ENCODE measurements around the gene ELAC2.

The ELAC2 gene

DNA sequence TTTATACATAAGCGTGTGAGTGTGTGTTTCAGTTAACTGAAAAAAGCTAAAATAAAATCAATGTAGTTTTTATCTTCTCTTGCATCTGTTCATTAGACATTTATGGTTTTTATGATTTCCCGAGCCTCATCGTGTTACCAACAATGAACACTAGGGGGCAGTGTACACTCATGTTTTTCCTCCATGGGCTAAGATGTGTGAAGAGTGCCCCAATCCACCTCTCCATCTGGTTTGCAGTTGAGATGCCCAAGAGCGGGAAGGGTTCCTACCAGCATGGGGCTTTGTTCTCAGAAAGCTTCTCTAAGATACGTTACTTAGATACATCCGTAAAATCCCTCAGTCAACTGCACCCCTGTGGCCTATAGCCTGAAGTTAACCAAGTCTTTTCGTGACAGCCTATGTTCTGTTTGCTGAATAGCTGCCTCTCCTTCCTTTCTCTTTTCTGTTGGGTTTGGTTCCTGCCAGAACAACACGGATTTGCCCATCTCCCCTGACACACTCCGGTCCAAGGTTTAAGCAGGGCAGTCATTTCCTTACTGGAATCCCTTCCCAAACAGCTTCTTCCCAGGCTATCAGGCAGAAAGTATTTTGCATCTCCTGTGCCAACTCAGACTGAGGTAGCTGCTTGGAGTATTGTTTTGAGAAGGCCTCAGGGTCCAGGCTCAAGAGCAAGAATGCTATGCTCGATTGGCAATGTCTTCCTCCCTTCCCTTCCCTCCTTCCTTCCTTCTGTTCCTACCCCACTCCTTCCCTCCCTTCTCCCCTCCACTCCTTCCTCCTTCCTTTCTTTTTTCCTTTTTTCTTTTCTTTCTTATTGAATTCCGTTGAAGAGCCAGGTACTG lies 12.9 kb upstream of the ELAC2 start:
- CTCF ChIA-PET: interaction anchor here (0.7 to 5.9 kb wide), 14 partner anchors 9 to 57 kb away, joined by 3 to 74 read pairs (median 3); partner anchors contain the start of gene ELAC2
- Mint-ChIP-seq H3K27ac (no peak overlapping the region), H3K9me3 (peaks cover 3% of the 10 kb centered on the region), H3K4me3 (no peak overlapping the region), H3K27me3 (peaks cover 15% of the 10 kb centered on the region), H3K36me3 (no peaks in the 10 kb centered on the region), H3K4me1 (peaks cover 16% of the 10 kb centered on the region)
- peak; percentile 55 for DNase-seq

GRCh38 chr17:13030056-13030455 lies 12.2 kb upstream of the ELAC2 start:
- Mint-ChIP-seq H3K36me3 (no peaks in the 10 kb centered on the region), H3K27me3 (peaks cover 18% of the 10 kb centered on the region), H3K4me3 (no peak overlapping the region), H3K9me3 (no peaks in the 10 kb centered on the region), H3K4me1 (peaks cover 16% of the 10 kb centered on the region), H3K27ac (no peak overlapping the region)
- CTCF ChIA-PET: interaction anchor here (0.8 to 5.9 kb wide), 7 partner anchors 9 to 37 kb away, joined by 3 to 74 read pairs (median 4); partner anchors contain the start of gene ELAC2
- no peak for DNase-seq

DNA sequence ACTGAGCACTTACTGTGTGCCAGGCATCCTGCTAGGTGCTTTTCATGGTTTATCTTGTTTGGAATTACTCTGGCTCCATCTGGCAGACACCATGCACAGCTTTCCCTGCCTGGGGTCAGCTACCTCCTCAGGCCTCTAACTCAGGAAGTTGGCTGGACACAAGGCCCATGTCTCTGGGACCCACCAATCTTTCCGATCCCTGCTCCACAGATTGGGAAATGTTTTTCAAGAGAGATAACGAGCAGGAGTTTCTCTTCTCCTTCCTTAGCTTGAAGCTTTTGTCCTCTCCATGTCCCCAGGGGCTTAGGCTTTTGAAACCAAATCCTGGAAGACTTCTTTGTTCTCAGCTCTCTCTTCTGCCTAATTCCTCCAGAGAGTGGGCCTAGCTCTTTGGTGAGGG lies 11.5 kb upstream of the ELAC2 start:
- Mint-ChIP-seq H3K9me3 (no peaks in the 10 kb centered on the region), H3K4me1 (peaks cover 19% of the 10 kb centered on the region), H3K27ac (no peak overlapping the region), H3K36me3 (no peaks in the 10 kb centered on the region), H3K4me3 (no peak overlapping the region), H3K27me3 (peaks cover 23% of the 10 kb centered on the region)
- DNase-seq: no peak
- CTCF ChIA-PET: interaction anchor here (0.5 to 5.9 kb wide), 5 partner anchors 10 to 716 kb away, joined by 3 to 74 read pairs (median 8); partner anchors contain the start of gene ELAC2

DNA sequence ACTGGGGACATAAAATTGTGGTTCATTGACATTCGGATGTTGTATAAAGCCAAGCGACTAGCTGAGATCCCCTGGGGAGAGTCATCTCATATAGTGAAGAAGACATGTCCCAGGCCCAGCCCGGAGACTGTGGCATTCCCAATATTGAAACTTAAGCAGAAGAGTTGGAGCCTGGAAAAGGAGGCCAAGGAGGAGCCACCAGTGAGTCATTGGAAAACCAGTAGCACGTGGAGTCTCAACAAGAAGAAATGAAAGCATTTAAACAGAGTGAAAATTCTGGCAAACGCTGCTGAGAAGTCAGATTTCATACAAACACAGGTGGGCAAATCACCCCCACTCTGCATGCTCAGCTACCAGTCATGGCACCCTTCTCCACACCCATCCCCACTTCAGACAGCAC lies 9.4 kb upstream of the ELAC2 start:
- CTCF ChIA-PET: interaction anchor here (0.6 to 0.9 kb wide), 2 partner anchors 9 to 10 kb away, joined by 4 to 5 read pairs; partner anchors contain the start of gene ELAC2
- Mint-ChIP-seq H3K4me3 (no peak overlapping the region), H3K27me3 (peaks cover 25% of the 10 kb centered on the region), H3K27ac (no peak overlapping the region), H3K4me1 (peaks cover 20% of the 10 kb centered on the region), H3K9me3 (no peaks in the 10 kb centered on the region), H3K36me3 (no peaks in the 10 kb centered on the region)
- no peak for DNase-seq

- Mint-ChIP-seq H3K36me3 (no peaks in the 10 kb centered on the region), H3K4me3 (no peak overlapping the region), H3K27ac (no peak overlapping the region), H3K9me3 (no peaks in the 10 kb centered on the region), H3K27me3 (peaks cover 25% of the 10 kb centered on the region), H3K4me1 (peaks cover 9% of the 10 kb centered on the region)
- DNase-seq: no peak
- CTCF ChIA-PET: interaction anchor here (1.5 kb wide), 1 partner anchor 17 kb away, joined by 4 read pairs; no protein-coding TSS in a partner anchor
These were observed 7.9 kb upstream of the ELAC2 start for GRCh38 chr17:13025687-13026086.

DNA sequence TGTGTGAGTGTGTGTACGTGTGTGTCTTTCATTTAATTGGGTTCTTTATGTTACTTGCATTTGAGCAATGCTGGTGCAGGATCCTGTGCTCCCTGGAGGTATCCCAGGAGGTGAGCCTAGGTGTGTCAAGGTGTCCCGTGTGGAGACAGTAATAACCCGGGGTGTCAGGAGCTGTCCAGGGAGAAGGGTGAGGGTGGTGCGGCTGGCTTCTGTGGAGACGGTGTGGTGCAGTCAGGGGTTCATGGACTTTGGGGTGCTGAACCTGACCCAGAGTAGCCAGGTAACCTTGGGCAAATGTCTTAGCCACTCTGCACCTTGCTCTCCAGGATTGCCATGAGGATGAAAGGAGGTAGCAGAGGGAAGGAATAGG lies 7.4 kb upstream of the ELAC2 start:
- CTCF ChIA-PET: interaction anchor here (1.5 kb wide), 1 partner anchor 16 kb away, joined by 4 read pairs; no protein-coding TSS in a partner anchor
- no peak overlapping the region for H3K27ac Mint-ChIP-seq
- no peak for DNase-seq
- H3K4me1 Mint-ChIP-seq: peaks cover 5% of the 10 kb centered on the region
- H3K9me3 Mint-ChIP-seq: no peaks in the 10 kb centered on the region
- no peak overlapping the region for H3K4me3 Mint-ChIP-seq
- no peaks in the 10 kb centered on the region for H3K36me3 Mint-ChIP-seq
- peaks cover 25% of the 10 kb centered on the region for H3K27me3 Mint-ChIP-seq

DNA sequence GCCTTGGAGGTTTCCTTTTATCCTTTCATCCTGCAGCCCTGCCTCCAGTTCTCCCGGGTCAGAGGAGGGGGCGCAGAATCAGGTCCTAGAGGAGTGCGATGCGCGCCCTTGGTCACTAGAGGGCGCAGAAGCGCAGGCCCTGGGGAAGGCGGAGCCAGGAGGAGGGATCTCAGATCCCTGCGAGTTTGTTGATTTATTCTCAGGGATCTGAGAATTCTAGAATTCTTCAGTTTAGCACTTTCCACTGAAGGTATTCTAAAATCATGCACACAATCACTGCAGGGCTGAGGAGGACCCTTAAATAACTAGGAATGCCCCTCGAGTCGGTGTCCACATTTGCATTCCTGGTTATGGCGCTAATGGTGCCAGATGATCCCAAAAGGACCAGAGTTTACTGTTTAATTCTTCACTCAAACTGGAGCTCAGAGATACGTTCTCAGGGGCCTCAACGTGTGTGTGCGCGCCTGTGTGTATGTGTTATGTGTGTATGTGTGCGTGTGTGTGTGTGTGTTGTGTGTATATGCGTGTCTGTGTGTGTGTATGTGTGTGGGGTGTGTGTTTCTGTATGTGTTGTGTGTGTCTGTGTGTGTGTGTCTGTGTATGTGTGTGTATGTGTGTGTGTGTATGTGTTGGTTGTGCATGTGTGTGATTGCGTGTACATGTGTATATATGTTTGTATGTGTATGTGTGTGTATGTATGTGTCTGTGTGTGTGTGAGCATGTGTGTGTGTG lies 6.9 kb upstream of the ELAC2 start:
- H3K27me3 Mint-ChIP-seq: peaks cover 25% of the 10 kb centered on the region
- CTCF ChIA-PET: interaction anchor here (0.6 to 1.5 kb wide), 2 partner anchors 16 to 1172 kb away, joined by 3 to 4 read pairs; no protein-coding TSS in a partner anchor
- no peaks in the 10 kb centered on the region for H3K36me3 Mint-ChIP-seq
- H3K4me1 Mint-ChIP-seq: peaks cover 5% of the 10 kb centered on the region
- no peak overlapping the region for H3K27ac Mint-ChIP-seq
- no peak overlapping the region for H3K4me3 Mint-ChIP-seq
- H3K9me3 Mint-ChIP-seq: no peaks in the 10 kb centered on the region
- DNase-seq: peak; percentile 68

DNA sequence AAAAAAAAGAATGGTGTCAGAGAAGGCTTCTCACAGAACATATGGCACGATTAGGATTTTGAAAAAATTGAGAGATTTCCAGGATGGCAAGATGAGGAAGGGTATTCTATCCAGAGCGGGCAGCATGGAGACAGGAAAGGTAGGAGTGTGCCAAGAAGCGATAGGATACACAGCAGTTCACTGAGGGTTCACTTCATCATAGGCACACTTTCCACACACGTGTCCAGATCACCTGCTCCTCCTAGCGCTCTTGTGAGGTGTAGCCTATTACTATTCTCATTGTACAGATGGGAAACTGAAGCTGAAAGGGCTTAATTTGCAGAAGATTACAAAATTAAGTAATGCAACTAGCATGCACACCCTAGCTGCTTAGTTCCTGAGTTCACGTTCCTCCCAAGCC lies 6.2 kb upstream of the ELAC2 start:
- CTCF ChIA-PET: interaction anchor here (1.0 to 1.1 kb wide), 2 partner anchors 11 to 15 kb away, joined by 3 to 4 read pairs; no protein-coding TSS in a partner anchor

DNA sequence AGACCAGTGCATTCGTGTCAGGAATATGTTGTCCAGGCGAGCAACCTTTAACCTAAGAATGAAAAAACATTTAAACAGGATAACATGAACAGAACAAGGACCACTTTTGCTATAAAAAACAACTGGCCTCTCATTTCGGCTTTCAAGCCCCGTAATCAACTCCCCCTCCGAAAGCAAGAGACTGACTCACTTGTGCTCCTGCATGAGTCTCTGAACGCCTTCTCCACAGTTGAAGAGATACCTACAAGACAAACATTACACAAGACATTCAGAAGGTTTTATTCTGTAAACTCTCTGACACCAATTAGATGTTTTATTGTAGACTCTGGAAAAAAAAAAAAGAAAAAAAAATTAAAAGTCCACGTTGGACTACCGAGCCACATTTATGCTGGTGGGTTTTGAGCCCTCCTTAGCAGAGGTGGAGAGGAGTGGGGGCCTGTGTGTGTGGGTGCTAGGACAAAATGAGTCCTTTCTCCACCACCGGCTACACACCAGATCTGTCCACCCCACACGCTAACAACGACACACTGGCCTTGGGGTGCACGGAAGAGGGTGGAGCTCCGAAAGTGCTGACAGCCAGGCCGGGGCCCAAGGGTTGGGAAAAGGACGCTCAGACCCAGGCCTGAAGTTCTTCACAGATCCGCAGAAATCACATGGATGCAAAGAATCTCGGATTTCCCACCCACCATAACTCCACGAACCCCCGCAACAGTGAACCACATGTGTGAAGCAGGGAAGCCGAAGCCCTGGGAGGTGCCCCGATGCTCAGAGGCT lies 759 bp downstream of the ELAC2 start:
- peak overlapping the region; percentile 95 for H3K27ac Mint-ChIP-seq
- H3K4me3 Mint-ChIP-seq: peak overlapping the region; percentile 95
- CTCF ChIA-PET: interaction anchor here (4.4 kb wide), 1 partner anchor 14 kb away, joined by 74 read pairs; no protein-coding TSS in a partner anchor
- no peaks in the 10 kb centered on the region for H3K9me3 Mint-ChIP-seq
- DNase-seq: no peak
- H3K27me3 Mint-ChIP-seq: no peaks in the 10 kb centered on the region
- peaks cover 44% of the 10 kb centered on the region for H3K36me3 Mint-ChIP-seq
- peaks cover 26% of the 10 kb centered on the region for H3K4me1 Mint-ChIP-seq

More for the DNA sequence above, 6.2 kb upstream of the ELAC2 start:
- H3K9me3 Mint-ChIP-seq: no peaks in the 10 kb centered on the region
- no peak overlapping the region for H3K4me3 Mint-ChIP-seq
- peaks cover 5% of the 10 kb centered on the region for H3K4me1 Mint-ChIP-seq
- DNase-seq: no peak
- peaks cover 22% of the 10 kb centered on the region for H3K27me3 Mint-ChIP-seq
- no peaks in the 10 kb centered on the region for H3K36me3 Mint-ChIP-seq
- no peak overlapping the region for H3K27ac Mint-ChIP-seq

GRCh38 chr17:13014801-13015200 lies 3.0 kb downstream of the ELAC2 start:
- H3K4me3 Mint-ChIP-seq: no peak overlapping the region
- peaks cover 60% of the 10 kb centered on the region for H3K36me3 Mint-ChIP-seq
- CTCF ChIA-PET: interaction anchor here (1.9 kb wide), 1 partner anchor 12 kb away, joined by 5 read pairs; no protein-coding TSS in a partner anchor
- no peak for DNase-seq
- peaks cover 26% of the 10 kb centered on the region for H3K4me1 Mint-ChIP-seq
- no peaks in the 10 kb centered on the region for H3K27me3 Mint-ChIP-seq
- H3K9me3 Mint-ChIP-seq: no peaks in the 10 kb centered on the region
- H3K27ac Mint-ChIP-seq: no peak overlapping the region

- no peak for DNase-seq
- CTCF ChIA-PET: interaction anchor here (1.5 to 3.5 kb wide), 2 partner anchors 8 to 19 kb away, joined by 4 to 19 read pairs; no protein-coding TSS in a partner anchor
- Mint-ChIP-seq H3K4me1 (peaks cover 12% of the 10 kb centered on the region), H3K27me3 (no peaks in the 10 kb centered on the region), H3K9me3 (no peaks in the 10 kb centered on the region), H3K27ac (no peak overlapping the region), H3K36me3 (peaks cover 60% of the 10 kb centered on the region), H3K4me3 (no peak overlapping the region)
These were observed 6.9 kb downstream of the ELAC2 start for GRCh38 chr17:13010959-13011358.

GRCh38 chr17:13008461-13008860 lies 9.4 kb downstream of the ELAC2 start:
- peaks cover 54% of the 10 kb centered on the region for H3K36me3 Mint-ChIP-seq
- no peaks in the 10 kb centered on the region for H3K27me3 Mint-ChIP-seq
- no peaks in the 10 kb centered on the region for H3K4me1 Mint-ChIP-seq
- no peak for DNase-seq
- H3K4me3 Mint-ChIP-seq: no peak overlapping the region
- no peak overlapping the region for H3K27ac Mint-ChIP-seq
- CTCF ChIA-PET: interaction anchor here (1.6 to 3.5 kb wide), 3 partner anchors 15 to 22 kb away, joined by 4 to 19 read pairs (median 4); no protein-coding TSS in a partner anchor
- H3K9me3 Mint-ChIP-seq: no peaks in the 10 kb centered on the region

DNA sequence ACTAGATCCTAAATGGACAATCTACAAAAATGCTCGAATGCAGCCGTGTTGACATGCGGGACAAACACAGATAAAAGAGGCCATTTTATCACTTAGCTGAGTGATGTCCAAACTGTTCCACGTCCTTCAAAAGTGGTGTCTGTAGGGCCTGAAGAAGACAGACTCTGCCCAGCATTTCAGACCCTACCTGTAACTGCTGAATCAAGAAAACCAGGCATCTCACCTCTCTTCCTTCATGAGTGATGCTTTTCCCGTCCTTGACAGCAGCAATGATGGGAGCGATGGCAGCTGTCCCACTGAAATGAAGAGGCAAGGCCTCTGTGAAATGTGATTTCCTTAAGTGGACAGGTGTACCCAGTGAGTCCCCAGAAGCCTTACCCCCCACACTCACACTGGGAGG lies 12.3 kb downstream of the ELAC2 start:
- H3K4me1 Mint-ChIP-seq: no peaks in the 10 kb centered on the region
- CTCF ChIA-PET: interaction anchor here (1.2 kb wide), 1 partner anchor 26 kb away, joined by 3 read pairs; no protein-coding TSS in a partner anchor
- no peaks in the 10 kb centered on the region for H3K9me3 Mint-ChIP-seq
- no peak for DNase-seq
- peaks cover 31% of the 10 kb centered on the region for H3K36me3 Mint-ChIP-seq
- no peak overlapping the region for H3K4me3 Mint-ChIP-seq
- H3K27me3 Mint-ChIP-seq: no peaks in the 10 kb centered on the region
- H3K27ac Mint-ChIP-seq: no peak overlapping the region
